HG02981 (cell line): ENCODE data around the gene UBQLN1.

Experiments
- ATAC-seq: cut with Tn5 transposase; IDR thresholded peaks from one replicate; pipeline ENCODE4 v1.9.1; 2021; ENCODE audit warnings: mild to moderate bottlenecking, moderate library complexity; ENCODE audit not compliant: unreplicated experiment

The UBQLN1 gene

DNA sequence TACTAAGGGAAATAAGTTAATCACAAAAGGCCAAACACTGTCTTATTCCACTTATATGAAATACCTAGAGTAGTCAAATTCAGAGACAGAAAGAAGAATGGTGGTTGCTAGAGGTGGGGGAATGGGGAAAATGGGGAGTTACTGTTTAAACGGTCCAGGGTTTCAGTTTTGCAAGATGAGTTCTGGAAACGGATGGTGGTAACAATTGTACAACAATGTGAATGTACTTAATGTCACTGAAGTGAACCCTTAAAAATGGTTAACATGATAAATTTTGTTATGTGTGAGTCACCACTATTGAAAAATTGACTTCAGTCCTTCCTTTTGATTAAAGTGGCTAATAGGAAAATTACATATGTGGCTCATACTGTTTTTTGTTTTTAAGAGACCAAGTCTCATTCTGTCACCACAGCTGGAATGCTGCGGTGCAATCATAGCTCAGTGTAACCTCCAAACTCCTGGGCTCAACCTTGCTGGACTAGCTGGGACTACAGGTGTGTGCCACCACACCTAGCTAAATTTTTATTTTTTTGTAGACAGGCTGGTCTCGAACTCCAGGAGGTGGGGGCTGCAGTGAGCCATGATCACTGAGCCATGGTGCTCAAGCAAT, 8.7 kb downstream of the UBQLN1 start:
- peak; percentile 37 for ATAC-seq

DNA sequence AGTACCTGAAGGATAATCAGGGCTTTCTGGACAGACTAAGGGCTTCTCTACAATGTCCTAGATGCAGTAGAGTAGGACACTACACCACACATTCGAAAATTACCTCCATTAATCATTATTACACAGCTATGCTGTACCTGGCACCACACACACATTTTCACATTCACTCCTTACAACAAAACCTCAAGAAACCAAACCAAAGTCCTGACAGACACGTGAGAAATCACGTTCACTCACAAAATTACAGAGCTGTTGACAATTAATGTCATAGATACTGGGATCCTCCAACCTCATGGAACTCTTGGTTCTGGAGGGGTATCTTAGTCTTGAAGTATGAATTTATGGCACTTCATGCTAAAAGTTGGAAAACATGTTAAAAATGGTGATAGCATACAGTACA, 16.3 kb downstream of the UBQLN1 start:
- no peak for ATAC-seq

DNA sequence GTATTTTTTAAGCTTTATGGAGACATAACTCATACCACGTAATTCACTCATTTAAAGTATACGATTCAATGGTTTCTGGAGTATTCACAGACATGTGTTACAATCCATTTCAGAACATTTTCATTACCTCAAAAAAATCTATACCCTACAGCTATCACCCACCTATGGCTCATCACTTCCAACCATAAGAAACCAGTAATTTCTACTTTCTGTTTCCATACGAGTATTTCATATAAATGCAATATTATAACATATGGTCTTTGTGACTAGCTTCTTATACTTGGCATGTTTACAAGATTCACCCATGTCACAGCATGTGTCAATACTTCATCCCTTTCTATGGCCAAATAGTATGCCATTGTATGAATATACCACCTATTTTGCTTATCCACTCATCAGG, 18.8 kb downstream of the UBQLN1 start:
- no peak for ATAC-seq

DNA sequence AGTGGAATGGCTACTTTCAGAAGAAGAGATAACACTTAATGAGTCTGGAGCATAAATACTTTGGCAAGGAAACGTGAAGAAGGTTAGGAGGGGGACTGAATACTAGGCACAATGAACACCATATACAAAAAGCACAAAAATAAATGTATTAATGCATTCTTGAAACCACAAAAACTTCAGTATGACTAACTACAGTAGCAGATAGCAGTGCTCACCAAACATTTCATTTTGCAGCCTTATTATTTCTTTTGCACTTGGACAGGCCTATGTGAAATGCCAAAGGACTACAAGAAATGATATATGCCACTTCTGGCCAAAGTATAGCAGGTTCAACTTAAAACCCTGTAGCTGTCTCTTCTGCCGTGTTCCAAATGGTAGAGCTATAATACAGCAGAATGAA, 26.3 kb downstream of the UBQLN1 start:
- ATAC-seq = no peak

DNA sequence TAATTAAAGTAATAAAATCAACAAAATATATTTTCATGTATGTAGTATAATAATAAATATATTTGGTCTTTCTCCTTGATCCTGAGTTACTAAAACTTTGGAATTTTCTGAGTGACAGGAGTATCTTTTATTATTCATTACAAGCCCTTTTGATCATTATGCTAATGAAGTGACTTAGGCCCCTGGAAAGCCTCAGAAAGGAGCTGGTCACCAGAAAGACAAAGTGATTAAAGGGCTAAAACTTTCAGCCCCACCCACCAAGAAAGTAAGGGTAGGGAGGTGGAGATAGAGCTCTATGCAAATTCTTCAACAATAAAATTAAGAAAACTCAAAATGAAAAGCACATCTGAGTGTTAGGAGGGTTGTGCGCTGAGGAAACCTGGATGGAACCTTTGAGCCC, 27.5 kb downstream of the UBQLN1 start:
- ATAC-seq = no peak

DNA sequence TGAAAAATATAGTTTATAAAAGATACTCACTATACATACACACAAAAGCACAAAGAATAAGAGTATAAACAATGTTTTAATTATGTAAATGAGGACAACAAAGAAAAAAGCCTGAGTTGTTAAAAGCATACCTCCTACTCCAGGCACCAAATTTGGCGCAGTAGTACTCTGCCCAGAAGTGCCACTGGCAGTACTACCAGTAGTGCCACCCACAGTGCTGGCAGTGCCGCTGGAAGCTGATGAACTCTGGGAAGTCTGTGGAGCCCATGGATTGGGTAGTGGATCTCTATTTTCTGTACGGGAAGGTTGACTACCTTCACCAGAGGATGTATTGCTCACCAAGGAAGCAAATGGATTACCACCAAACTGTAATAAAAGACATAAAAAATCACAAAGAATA, 30.2 kb downstream of the UBQLN1 start:
- no peak for ATAC-seq

DNA sequence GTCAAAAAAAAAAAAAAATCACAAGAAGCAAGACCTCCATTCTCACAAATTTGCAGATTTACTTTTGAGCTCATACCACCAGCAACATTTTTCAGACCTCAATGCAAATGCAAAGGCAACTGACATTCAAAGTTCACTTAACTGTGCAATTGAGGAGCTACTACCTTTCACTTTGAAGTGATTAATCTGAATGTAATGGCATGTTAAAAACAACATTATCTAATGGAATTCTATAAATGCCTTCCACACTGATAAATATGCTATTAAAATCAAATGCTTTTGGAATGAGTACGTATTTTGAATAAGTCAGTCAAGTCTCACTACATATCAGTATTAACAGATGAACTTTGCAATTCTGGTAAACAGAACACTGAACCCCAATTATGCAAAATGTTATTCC, 32.3 kb downstream of the UBQLN1 start:
- no peak for ATAC-seq

DNA sequence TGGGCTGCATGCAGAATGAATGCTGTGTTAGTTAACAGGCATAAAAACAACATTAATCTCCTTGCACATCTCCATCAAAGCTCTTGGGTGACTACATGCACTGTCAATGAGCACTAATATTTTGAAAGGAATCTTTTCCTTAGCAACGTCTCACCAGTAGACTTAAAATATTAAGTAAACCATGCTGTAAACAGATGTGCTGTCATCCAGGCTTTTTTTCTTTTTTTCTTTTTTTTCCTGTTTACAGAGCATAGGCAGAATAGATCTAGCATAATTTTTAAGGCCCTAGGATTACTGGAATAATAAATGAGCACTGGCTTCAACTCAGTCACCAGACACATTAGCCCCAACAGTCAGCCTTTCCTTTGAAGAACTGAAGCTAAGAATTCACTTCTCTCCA, 36.3 kb downstream of the UBQLN1 start:
- ATAC-seq = no peak

DNA sequence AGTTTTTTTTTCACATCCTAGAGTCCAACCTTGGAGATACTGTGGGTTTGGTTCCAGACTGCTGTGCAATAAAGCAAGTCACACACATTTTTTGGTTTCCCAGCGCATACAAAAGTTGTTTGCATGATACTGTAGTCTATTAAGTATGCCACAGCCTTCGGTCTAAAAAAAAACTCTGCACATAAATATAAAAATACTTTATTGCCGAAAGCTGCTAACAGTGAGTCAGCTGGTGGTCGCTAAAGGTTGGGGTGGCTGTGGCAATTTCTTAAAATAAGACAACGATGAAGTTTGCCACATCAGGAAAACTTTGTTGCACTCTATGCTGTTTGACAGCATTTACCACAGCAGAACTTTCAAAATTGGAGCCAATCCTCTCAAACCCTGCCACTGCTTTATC, 37.4 kb downstream of the UBQLN1 start:
- no peak for ATAC-seq

DNA sequence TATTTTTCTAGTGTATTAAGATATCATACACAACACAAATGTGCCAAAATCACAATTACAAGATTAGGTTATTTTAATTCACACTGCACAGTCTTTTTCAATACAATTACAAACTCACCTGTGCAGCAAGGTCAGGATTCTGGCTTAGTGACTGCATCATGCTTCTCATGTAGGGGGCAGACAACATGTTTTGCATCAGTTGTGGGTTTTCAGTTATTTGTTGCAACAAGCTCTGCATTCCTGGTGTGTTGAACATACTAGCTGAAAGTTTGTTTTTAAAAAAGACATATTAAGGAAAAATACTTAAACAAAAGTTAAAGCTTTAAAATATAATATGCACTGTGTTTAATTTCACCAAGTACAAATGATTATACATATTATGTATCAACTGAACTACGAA, 38.7 kb downstream of the UBQLN1 start:
- no peak for ATAC-seq

DNA sequence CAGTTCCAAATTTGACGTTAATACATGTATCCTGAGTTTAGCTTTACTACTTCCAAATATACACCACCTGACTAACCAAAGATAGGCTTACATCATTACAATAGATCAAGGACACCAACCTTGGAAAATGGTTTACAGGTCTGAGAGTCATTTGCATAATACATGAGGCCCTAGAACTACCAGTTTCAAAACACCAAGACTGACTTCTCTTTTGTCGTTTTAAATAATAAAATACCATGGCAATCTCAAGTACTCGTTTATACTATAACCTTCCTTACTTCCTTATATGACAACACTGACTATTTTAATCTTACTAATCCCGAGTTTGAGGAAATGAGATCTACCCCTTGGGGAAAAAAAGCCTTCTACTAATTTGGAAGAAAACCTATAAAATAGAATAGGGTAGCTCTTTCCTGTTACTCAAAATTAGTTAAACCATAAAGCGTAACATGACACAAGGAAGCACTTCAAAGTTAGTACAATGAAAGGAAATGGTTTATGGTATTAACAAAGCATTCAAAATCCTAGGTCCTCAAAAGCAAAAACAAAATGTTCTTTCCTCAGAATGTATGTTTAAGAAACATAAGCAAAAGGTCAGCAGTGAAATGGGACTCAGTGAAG, 42.1 kb downstream of the UBQLN1 start:
- ATAC-seq = peak; percentile 96

DNA sequence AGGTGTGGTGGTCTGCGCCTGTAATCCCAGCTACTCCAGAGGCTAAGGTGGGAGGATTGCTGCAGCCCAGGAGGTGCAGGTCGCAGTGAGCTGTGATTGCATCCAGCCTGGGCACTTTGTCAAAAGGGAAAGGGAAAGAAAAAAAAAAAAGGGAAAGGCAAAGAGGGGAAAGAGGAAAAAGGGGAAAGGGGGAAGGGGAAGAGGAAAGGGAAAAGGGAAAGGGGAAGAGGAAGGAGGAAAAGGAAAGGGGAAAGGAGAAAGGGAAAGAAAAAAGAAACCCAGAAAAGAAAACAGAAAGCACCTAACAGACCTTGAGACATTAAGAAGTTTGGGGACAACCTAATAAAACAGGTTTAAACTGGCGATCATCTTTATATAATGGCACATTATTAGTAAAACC, 44.8 kb downstream of the UBQLN1 start:
- no peak for ATAC-seq

DNA sequence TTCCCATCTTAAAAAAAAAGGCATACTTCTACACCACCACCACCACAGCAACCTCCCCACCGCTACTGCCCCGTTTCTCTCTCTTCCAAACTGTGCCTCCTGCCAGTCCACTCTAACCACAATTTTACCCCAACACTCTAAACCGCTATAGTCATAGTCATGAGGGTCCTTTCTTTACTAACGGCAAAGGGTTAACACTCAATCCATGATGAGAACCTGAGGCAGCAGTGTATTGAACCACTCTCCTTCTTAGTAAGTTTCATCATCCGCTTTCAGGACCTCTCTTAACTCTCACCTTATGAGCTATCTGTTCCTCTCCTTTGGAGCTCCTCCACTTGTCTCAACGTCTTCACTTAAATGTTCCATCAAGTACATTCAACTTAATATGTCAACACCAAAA, 50.8 kb downstream of the UBQLN1 start:
- peak; percentile 29 for ATAC-seq

DNA sequence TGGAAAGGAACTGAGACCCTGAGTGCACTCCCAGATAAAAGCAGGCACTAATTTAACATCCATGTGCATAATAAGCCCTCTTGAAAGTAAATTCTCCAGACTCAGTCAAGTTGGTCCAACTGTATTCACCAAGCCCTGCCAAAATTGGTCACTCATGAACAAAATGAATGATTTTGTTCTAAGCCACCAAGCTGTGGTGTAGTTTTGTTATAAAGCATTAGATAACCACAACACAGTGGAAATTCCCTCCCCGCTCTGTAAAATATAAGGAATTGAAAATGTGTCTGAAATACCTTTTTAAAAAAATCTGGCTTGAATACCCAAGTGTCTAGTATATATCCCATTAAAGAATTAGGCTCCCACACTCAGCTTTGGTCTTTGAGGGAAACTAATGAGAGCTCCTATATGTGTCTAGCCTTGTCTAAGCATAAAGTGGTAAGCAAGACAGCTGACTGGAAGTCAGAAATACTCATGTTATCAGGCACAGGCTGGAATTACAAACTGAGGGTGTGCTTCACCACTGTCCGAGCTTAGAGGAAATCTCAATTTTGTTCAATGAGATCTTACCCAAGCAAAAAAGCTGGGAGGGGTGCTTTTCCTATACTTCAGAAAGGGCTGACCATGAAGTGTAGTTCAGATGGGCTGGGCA, 51.6 kb downstream of the UBQLN1 start:
- ATAC-seq = peak; percentile 69

DNA sequence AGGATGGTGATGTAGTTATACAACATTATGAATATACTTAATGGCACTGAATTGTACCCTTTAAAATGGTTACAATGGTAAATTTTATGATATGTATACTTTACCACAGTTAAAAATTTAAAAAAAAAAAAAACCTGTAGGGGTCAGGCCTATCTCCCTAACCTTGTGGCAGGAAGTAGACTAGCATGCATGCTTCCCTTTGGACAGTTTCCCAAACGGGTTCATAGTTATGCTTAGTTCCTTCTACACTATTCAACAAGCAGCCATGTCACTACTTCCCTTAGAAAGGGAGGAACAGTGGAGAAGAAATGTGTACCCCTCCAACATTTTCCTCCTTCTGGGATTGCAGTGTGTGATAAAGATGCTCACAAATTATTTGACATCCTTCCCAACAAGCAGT, 52.3 kb downstream of the UBQLN1 start:
- ATAC-seq = no peak

DNA sequence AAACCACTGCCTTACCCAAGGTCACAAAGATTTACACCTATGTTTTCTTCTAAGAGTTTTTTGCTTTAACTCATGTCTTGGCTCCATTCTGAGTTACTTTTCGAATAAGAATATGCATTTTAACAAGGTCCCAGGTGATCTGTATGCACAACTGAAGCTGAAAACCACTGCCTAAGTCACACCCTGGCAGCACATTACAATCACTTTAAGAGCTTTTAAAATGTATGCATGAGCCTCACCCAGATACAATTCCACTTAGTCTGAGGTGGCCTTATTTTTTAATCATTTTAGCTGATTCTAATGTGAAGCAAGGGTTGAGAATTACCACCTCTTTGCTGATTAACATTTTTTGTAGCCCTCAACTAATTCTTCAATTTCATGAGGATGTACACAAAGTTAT, 55.3 kb downstream of the UBQLN1 start:
- ATAC-seq = no peak

DNA sequence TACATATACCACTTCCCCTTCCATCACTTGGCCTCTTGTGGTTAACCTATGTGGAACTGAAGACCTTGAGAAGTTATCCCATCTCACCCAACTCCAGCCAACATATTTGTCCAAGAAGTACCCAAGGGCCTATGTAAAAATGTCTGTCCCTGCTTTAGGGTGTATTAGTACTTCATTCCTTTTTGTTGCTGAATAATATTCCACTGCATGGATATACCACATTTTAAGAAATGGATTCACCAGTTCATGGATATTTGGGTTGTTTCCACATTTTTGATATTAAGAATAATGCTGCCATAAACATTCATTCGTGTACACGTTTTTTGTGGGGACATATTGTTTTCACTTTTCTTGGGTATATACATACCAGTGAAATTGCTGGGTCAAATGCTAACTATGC, 56.2 kb downstream of the UBQLN1 start:
- ATAC-seq = no peak

DNA sequence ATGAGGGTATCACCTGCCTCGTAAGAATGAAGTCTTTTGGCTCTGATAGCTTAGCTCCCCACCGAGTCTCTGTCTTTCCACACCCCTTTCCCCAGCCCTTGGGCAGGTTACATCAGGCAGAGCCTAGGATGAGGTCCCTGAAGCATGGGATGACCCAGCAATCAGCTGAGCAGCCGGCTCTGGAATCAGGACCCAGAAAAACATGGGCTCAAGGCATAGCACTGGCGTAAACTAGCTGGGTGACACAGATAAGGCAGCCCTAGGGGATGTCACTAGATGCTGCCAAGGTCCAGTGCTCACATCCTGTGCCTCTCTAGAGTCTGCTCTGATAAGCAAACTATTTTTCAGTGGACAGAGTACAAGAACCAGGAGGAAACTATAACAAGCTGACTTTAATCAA, 58.2 kb downstream of the UBQLN1 start:
- ATAC-seq = no peak

DNA sequence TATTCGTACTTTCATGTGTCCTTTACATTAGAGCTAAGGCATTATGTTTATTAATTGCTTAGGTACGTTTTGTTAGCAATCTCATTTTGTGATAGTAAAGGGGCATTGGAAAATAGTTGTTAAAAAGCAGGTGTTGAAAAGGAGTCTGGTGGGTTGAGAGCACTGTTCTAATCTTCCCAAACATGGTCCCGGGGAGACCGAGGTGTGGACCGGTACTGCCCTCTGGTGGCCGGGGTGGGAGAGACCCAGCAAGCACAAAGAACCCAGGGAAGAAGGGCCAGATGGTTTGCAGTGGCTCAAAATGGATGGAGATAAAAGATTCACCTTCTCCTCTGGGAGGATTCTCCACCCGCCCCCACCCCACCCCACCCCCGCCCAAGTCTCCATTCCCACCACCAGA, 58.7 kb downstream of the UBQLN1 start:
- ATAC-seq = peak; percentile 71

DNA sequence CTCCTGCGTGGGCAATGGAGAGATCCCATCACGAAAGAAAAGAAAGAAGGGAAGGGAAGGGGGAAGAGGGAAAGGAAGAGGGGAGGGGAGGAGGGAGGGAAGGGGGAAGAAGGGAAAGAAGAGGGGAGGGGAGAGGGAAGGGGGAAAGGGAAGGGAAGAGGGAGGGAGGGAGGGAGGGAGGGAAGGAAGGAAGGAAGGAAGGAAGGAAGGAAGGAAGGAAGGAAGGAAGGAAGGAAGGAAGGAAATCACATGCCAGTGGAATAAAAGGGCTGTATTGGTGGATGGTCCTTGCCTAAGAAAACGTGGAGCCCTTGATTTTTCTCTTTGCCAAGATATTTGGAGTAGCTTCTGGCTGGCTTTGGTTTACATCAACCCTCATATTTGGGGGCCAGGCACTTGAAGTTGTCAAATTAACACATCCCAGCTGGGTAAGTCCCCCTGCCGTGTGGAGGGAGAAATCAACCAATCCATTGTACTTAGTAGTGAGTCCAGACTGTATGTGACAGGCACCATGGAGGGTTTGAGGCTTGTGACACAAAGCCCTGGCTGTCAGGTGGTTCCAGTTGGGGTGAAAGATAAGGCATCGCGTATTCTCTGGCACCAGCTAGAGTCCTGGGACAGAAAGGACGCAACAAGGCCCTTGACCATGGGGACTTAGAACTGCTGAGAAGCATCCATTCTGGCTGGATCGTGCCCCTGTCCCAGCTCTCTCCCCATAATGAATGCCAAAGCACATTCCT, 61.1 kb downstream of the UBQLN1 start:
- ATAC-seq = no peak

DNA sequence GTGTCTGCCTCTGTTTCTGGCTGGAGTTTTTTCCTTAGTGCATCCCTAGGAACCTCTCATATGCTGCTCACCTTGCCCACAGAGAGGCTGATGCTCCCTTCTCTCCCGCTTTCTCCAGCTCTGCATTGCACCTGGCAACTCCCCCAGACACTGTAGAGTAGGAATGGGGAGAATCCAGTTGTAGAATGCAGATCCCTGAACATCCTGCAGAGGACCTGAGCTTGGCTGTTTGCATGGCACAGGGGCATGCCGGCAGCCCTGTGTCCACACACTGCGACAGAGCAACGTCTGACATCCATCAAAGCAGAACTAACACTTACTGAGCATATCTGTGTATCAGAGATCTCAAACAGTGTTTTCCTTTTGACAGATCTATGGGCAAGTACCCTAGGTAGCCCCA, 65.0 kb downstream of the UBQLN1 start:
- ATAC-seq = no peak

DNA sequence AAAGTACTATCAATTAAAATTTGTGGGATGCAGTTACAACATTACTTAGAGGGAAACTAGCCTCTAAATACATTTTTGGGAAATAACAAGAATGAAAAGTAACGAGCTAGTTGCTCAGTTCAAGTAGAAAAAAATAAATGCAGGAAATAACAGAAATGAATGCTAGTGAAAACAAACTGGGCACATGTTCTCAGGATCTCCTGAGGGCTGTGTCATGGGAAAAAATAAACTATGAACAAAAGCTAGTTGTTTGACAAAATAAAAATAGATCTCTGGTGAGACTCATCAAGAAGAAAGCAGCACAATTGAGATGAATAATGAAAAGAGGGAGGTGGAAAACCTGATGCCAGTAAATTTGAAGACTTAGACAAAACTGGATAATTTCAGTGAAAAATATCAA, 68.5 kb downstream of the UBQLN1 start:
- ATAC-seq = no peak
